Stimulated activated CD4-positive, alpha-beta T cell treated with anti-CD3 and anti-CD28 coated beads, Interleukin-1b, Interleukin-23, amount 100 ng/mL, for 24 hours (primary cell): ENCODE measurements around the gene SGCA.
A peak's percentile ranks its signal among the peaks of the same experiment; 100 is the strongest.

Experiments
- DNase-seq, 4 experiments: peaks; one replicate each; pipeline ENCODE4 v3.0.0-alpha.2; 2020; ENCODE audit warnings: low read depth in 4 of 4, low spot score in 1 of 4

Gene SGCA

DNA sequence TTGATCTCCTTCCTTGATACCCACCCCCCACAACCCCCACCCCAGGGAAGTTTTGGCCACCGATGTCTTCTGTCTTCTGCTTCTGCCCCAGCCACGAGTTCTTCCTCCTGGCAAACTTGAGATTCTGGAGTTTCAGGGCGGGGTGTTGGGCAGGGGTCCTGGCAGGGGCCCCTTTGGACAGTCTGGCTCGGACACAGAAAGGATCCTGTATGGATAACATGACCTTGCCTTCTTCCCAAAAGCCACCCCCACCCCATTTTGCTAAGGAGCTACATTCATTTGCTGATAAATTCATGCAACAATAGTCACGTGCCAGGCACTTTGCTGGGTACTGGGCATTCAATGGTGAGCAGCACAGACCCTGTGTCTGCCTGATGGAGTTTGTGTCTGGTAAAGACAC, 41.5 kb downstream of the SGCA start:
- no peak for DNase-seq

- no peak for DNase-seq
Measured at GRCh38 chr17:50207792-50208567, 42.2 kb downstream of the SGCA start.

DNA sequence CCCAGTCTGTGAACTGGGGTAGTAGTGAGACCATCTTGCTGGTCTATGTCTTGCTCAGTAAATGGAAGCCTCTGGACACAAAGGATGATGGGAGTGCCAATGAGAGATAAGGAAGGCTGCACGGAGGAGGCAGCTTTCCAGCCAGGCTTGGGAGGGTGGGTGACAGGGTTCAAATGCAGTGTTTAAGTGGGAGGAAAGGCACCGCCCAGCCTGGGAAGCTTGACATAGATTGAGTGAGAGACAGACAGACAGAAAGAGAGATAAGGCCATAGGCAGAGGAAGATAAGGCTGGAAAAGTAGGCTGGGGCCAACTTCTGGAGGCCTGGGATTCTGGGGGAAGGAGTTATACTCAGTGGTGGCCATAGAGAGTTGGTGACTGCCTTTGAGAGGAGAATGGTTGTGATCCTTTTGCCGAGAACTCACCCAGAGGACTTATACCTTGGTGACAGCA, 42.8 kb downstream of the SGCA start:
- DNase-seq, result no peak

DNA sequence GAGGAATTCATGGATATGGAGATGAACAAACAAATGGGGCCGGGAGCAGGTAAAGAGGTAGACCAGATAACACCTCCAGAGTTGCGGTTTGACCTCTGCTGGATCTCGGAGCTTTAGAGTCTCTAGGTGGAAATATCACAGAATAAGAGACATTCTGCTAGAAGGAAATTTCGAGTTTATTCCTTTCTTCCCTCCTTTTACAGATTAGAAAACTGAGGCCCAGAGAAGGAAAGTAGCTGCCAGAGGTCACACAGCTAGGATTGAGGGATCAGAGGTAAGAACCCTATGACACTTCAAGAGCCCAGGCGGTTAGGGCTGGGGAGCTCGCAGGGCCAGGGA, 43.3 kb downstream of the SGCA start:
- DNase-seq, result no peak

DNA sequence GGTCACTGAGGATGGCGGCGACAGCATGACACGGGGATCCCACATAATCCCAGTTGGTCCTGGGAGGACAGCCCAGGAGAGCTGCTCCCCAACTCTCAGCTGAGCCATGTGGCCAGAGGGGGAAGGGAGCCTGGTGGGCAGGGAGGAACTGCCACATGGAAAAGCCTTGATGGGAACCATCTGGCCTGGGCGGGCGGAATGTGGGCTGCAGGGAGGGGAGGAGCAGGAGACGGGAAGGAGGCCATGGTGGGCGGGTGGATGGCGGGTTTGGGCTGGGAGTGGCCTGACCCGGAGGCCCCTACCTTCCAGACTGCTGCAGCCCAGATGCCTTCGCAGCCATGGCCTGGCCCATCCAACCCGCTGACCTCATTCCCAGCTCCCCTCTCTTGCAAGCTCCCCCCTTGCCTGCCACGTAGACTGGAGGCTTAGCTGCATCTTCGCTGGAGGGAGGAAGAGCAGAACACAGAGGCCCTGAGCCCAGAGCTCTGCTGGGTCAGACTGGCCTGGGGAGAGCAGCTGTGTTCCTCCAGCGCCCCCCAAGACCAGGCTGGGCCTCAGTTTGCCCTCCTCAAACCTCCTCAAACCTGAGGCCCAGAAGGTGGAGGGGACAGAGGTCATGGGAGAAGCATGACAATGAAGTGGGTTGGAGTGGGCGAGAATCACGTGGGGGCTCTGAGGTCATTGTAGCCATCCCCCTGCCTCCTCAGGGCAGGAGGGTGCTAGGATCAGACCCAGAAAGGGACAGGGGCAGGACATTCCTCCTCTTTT, 43.9 kb downstream of the SGCA start:
- DNase-seq, result no peak

DNA sequence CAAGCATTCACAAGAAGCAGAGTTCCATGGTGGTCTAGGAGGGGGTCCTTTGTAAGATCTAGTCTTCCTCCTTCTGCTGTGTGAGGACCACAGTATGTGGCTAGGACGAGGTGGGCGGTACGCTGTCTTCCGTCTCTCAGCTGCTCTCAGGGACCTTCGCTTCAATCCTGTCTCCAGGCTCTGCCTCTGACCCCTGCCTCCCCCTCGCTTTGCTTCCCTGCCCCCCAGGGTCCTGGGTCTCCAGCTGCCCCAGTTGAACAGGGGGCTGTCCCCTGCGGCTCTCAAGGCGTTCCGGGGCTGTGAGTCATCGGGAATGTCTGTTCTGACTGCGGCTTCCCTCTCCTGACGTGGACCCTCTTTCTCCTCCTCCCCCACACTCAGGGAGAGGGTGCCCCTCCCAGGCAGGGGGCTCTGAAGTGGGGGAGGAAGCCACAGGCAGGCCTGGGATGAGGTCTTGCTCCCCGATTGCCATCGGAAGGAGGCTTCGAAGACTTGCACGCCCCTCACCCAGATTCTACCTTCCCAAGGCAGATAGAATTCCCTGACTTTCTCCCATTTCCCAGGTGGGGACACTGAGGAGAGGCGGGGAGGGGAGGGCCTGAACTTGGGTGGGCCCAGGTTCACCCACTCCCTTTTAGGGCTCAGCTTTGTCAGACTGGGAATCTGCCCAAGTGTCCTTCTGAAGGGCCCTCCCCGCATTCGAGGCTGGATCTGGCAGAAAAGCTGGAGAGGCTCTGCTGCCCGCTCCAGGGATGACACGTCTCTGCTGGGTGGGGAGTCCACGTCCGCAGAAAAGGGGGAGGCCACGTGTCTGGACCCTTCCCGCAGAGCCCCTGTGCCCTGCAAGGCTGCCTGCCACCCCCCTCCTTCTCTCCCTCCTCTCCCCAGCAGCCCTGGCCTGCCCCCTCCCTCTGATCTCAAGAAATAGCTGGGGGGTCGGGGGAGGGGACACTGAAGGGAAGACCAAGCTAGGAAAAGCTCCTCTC, 44.7 kb downstream of the SGCA start:
- no peak for DNase-seq

GRCh38 chr17:50211249-50212120, 45.7 kb downstream of the SGCA start:
- no peak for DNase-seq

- DNase-seq, result no peak
Measured at GRCh38 chr17:50212121-50212843, 46.5 kb downstream of the SGCA start.

DNA sequence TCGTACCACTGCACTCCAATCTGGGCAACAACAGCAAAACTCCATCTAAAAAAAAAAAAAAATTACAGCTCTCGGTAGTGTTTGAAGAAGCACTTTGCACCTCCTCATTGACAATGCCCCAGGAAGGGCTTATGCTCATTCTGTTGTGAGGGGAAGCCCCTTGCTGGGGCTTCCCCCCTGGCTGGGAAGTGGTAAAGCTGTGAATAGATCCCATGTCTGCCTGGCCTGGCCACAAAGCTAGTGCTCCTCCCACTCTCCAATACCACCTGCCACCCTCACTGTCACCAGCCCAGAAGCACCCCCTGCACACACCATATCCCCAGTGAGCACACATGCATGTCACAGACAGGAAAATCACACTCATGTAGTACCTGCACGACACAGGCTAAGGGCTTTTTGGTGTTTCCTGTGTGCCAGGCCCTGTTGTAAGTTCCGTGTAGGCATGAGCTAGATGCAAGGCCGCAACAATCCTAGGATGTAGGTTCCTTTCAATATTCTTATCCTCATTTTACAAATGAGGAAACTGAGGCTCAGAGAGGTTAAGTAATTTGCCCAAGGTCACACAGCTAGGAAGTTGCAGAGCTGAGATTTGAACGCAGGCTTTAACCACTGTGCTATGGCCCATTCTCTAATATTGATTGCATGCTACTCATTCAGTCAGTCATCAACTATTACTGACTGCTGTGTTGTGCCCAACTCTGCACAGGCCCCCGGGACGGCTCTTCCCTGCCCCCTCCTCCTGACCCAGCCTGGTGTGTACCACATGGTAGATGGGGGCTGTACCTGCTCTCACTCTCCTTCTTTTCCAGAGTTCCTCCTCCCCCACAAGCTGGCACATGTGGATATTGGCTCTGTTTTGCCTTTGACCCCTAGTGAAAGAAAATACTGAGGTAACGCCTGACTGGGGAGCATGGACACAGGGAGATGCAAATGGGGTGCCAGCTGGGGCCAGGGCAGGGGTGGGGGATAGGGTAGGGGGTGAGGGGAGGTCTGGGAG, 47.5 kb downstream of the SGCA start:
- DNase-seq, result peak in 1 of 4 experiments; percentile 26

- DNase-seq, result no peak
Measured at GRCh38 chr17:50214976-50215760, 49.4 kb downstream of the SGCA start.

GRCh38 chr17:50217591-50217990, 51.8 kb downstream of the SGCA start:
- no peak for DNase-seq

GRCh38 chr17:50218071-50218759, 52.4 kb downstream of the SGCA start:
- DNase-seq, result no peak

GRCh38 chr17:50218771-50219315, 53.0 kb downstream of the SGCA start:
- no peak for DNase-seq

DNA sequence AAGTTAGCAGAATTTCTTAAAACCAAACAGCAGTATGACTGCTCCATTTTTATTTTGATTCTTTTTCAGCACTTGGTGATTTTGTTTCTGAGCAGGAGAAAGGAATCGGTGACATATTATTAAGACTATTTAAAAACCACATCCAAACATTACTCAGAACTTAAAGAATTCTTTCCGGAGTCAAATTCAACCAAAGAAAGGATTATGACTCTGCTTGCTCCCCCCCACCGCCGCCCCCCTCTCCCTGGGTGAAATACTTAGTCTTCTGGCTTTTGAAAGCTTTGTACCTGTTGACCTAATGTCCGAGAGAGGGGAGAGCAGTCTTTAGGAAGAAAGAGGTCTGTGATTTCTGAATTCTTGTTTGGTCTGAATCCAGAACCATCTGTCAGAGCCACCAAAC, 53.5 kb downstream of the SGCA start:
- DNase-seq, result no peak

GRCh38 chr17:50219939-50220465, 54.2 kb downstream of the SGCA start:
- no peak for DNase-seq

DNA sequence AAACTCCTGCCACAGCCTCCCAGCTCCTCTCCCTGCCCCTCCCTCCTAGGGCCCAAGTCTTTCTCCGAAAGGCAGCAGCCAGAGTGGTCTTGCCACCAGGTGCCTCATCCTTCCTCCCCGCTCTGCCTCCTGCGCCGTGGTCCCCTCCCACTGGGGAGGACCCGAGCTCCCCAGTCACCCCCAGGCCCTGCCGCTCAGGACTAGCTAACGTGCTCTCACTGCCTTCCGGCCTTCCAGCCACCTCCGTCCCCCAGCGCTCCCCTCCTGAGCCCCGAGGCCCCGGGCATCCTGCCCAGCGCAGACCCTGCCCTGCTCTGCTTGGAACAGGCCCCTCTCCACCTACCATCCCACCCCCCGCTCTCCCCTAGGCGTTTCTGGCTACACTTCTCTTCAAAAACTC, 55.0 kb downstream of the SGCA start:
- DNase-seq, result no peak
